ENCODE results near the gene RHBDF1. TPM values are rescaled to one million over a fixed set of nuclear protein-coding genes. Genes with fewer than 3 reads are reported as not detected.

RHBDF1 gene
- polyA plus RNA-seq, 1 donor from 2014 or later, result 0.21 TPM

GRCh38 chr16:102060-102855 lies 29.8 kb upstream of the RHBDF1 start:
- Histone ChIP-seq H3K4me2 (ENCODE audit: low read length) (no peak overlapping the region), H3K79me2 (replicated peaks; ENCODE audit: insufficient read depth, low read length) (no peaks in the 10 kb centered on the region), H4K20me1 (ENCODE audit: insufficient read depth) (no peaks in the 10 kb centered on the region), H3F3A (ENCODE audit: insufficient read depth, low read length, poor library complexity, severe bottlenecking) (no peaks in the 10 kb centered on the region), H3K36me3 (ENCODE audit: insufficient read depth, low read length) (no peaks in the 10 kb centered on the region), H3K27ac (ENCODE audit: low read length) (no peak overlapping the region), H3K4me3 (ENCODE audit: low read length) (no peak overlapping the region), H2AFZ (ENCODE audit: low read depth, low read length) (no peak overlapping the region), H3K9me2 (ENCODE audit: insufficient read depth, low read length) (no peaks in the 10 kb centered on the region), H3K27me3 (ENCODE audit: insufficient read depth, low read depth, low read length) (no peaks in the 10 kb centered on the region), H3K9me3 (ENCODE audit: low read length) (no peaks in the 10 kb centered on the region), H3K9ac (ENCODE audit: low read length) (no peak overlapping the region)
- no peak for TF ChIP-seq POLR2AphosphoS5 (IDR thresholded peaks at IDR 0.05)
- no peak for TF ChIP-seq EP300 (conservative IDR thresholded peaks at IDR 0.05; ENCODE audit: poor library complexity, severe bottlenecking)
- TF ChIP-seq REST (IDR thresholded peaks at IDR 0.05; ENCODE audit: borderline replicate concordance), result no peak
- no peak for TF ChIP-seq SMC3 (conservative IDR thresholded peaks at IDR 0.05; ENCODE audit: poor library complexity)
- TF ChIP-seq EZH2 (IDR thresholded peaks at IDR 0.05; ENCODE audit: borderline replicate concordance, insufficient read depth, low read length, poor library complexity, severe bottlenecking), result no peak
- TF ChIP-seq MXI1 (conservative IDR thresholded peaks at IDR 0.05; ENCODE audit: poor library complexity, severe bottlenecking), result no peak
- TF ChIP-seq TAF1 (IDR thresholded peaks at IDR 0.05; ENCODE audit: low read depth), result no peak
- no peak for TF ChIP-seq CTCF (IDR thresholded peaks at IDR 0.05; ENCODE audit: poor library complexity, severe bottlenecking)
- no peak for TF ChIP-seq RAD21 (conservative IDR thresholded peaks at IDR 0.05)

GRCh38 chr16:101586-101985 lies 29.2 kb upstream of the RHBDF1 start:
- Histone ChIP-seq H3K4me2 (ENCODE audit: low read length) (no peak overlapping the region), H3K27ac (ENCODE audit: low read length) (no peak overlapping the region), H3K9me2 (ENCODE audit: insufficient read depth, low read length) (no peaks in the 10 kb centered on the region), H3K4me3 (ENCODE audit: low read length) (no peak overlapping the region), H3K9me3 (ENCODE audit: low read length) (no peaks in the 10 kb centered on the region), H3K27me3 (ENCODE audit: insufficient read depth, low read depth, low read length) (no peaks in the 10 kb centered on the region), H3F3A (ENCODE audit: insufficient read depth, low read length, poor library complexity, severe bottlenecking) (no peaks in the 10 kb centered on the region), H3K79me2 (replicated peaks; ENCODE audit: insufficient read depth, low read length) (no peaks in the 10 kb centered on the region), H3K36me3 (ENCODE audit: insufficient read depth, low read length) (no peaks in the 10 kb centered on the region), H4K20me1 (ENCODE audit: insufficient read depth) (no peaks in the 10 kb centered on the region), H3K9ac (ENCODE audit: low read length) (no peak overlapping the region), H2AFZ (ENCODE audit: low read depth, low read length) (no peak overlapping the region)
- no peak for TF ChIP-seq EP300 (conservative IDR thresholded peaks at IDR 0.05; ENCODE audit: poor library complexity, severe bottlenecking)
